Testis (tissue), 3 donors: ENCODE measurements around the gene FAM131C. TPM values are rescaled to one million over a fixed set of nuclear protein-coding genes. Genes with fewer than 3 reads are reported as not detected.
"Not testable (repeated sequence)": the region's sequence is repeated elsewhere in the genome, so short reads cannot be mapped to it uniquely, and the experiment has no call there.

Experiments
- DNase-seq: peaks from one replicate; pipeline ENCODE4 v3.0.0-alpha.2; 2019
- H3K27ac ChIP-seq, 2 donors: fragments of 200-600 bp; sonication (generic); one replicate each; pipeline ENCODE4 v1.5.1; 2019
- H3K27me3 ChIP-seq: fragments of 200-600 bp; sonication (generic); one replicate; pipeline ENCODE4 v1.5.1; 2019
- H3K36me3 ChIP-seq: fragments of 200-600 bp; sonication (generic); one replicate; pipeline ENCODE4 v1.5.1; 2017; ENCODE audit warnings: low read depth; ENCODE audit errors: missing control alignments
- H3K4me1 ChIP-seq: fragments of 200-600 bp; sonication (generic); one replicate; pipeline ENCODE4 v1.5.1; 2019
- H3K4me3 ChIP-seq, 2 donors: fragments of 200-600 bp; sonication (generic); one replicate each; pipeline ENCODE4 v1.5.1; 2017 to 2019
- H3K9me3 ChIP-seq: fragments of 200-600 bp; sonication (generic); one replicate; pipeline ENCODE4 v1.5.1; 2017
- POLR2A ChIP-seq: fragments of 450-650 bp; IDR thresholded peaks from one replicate; pipeline ENCODE4 v1.6.1; 2017; ENCODE audit warnings: antibody characterized with exemption, mild to moderate bottlenecking, moderate library complexity
- WGBS, 2 donors: methylation state at CpG; one replicate each; pipeline ENCODE4 v1.1.5; 2018; 5-methylcytosine and 5-hydroxymethylcytosine counted together
- intact Hi-C: fragments of 100-400 bp; cut with DNase I; formaldehyde crosslinking; loops from one replicate; pipeline ENCODE4 v1.15.1; 2023; ENCODE audit warnings: low total_unique reads
- polyA plus RNA-seq: library from polyadenylated mRNA; stranded (reverse); fragments of 350-450 nt; fragmentation: Illumina TruSeq; extraction: RNeasy Lipid Tissue Mini Kit (QIAGEN cat#74804); gene quantifications from one replicate; pipeline ENCODE4 v1.2.3, GENCODE V29; 2014; ENCODE audit warnings: low read depth, low replicate concordance; ENCODE audit not compliant: insufficient read depth
- total RNA-seq, 2 donors: library from RNA; depleted of rRNA; stranded (reverse); fragments of >200 nt; gene quantifications; one replicate each; pipeline ENCODE4 v1.2.3, GENCODE V29; 2016
- TF ChIP-seq, protein P1 (sequence below), 3 experiments: fragments of 450-650 bp in 2 of 3; fragments of 200-600 bp in 1 of 3; sonication (generic) in 1 of 3; IDR thresholded peaks; one replicate each; pipeline ENCODE4 v1.5.1; 2016 to 2019; ENCODE audit warnings: antibody characterized with exemption in 3 of 3, mild to moderate bottlenecking in 2 of 3, moderate library complexity in 1 of 3

FAM131C gene
- total and polyA plus RNA-seq, 3 donors from 2014 or later = 0.42 to 1.2 (median 0.87) TPM

DNA sequence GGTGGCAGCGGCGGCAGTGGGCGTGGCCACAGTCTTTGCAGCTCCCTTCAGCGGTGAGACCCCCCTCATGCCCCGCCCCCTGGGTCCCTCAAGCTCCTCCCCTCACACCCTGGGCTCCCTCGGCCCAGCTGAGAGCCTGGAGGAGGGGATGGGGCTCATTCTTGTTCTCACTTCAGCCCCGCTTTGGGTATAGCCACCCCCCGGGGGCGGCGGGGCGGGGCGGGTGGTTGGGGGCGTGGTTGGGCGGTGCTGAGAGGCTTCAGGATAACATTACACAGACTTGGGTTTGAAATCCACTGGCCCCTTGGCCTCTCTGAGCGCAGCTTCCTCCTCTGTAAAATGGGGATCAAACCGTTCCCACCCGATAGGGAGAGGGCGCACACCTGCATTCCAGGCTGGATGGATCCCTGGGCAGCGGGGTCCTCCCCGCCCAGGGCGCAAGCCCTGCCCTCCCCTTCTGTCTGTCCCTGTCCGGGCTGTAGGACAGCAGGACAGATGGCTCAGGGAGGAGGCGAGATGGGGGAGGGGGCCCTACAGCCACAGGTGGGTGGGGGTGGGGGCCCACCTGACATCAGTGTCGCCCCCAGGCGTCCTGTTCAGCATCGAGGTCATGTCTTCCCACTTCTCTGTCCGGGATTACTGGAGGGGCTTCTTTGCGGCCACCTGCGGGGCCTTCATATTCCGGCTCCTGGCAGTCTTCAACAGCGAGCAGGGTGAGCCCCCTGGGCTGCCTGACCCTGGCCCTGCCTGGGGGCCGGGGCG is 46.5 kb downstream of the FAM131C start:
- DNase-seq = no peak
- Histone ChIP-seq H3K27me3 (no peaks in the 10 kb centered on the region), H3K4me1 (peaks cover 7% of the 10 kb centered on the region), H3K4me3 (peak overlapping the region in 1 of 2 donors; percentile 39), H3K36me3 (no peaks in the 10 kb centered on the region), H3K27ac (no peak overlapping the region), H3K9me3 (no peaks in the 10 kb centered on the region)
- no peak for TF ChIP-seq POLR2A
- TF ChIP-seq, protein P1, sequence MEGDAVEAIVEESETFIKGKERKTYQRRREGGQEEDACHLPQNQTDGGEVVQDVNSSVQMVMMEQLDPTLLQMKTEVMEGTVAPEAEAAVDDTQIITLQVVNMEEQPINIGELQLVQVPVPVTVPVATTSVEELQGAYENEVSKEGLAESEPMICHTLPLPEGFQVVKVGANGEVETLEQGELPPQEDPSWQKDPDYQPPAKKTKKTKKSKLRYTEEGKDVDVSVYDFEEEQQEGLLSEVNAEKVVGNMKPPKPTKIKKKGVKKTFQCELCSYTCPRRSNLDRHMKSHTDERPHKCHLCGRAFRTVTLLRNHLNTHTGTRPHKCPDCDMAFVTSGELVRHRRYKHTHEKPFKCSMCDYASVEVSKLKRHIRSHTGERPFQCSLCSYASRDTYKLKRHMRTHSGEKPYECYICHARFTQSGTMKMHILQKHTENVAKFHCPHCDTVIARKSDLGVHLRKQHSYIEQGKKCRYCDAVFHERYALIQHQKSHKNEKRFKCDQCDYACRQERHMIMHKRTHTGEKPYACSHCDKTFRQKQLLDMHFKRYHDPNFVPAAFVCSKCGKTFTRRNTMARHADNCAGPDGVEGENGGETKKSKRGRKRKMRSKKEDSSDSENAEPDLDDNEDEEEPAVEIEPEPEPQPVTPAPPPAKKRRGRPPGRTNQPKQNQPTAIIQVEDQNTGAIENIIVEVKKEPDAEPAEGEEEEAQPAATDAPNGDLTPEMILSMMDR (IDR thresholded peaks at IDR 0.05) = no peak
- WGBS, 2 donors = 24 to 31% methylated on average over 16 to 31 of the region's 33 CpGs
- intact Hi-C loops = no loop called here

- H3K4me3 ChIP-seq, H3K36me3 ChIP-seq, intact Hi-C loops, H3K27me3 ChIP-seq, DNase-seq, H3K27ac ChIP-seq, H3K4me1 ChIP-seq, H3K9me3 ChIP-seq: not testable (repeated sequence)
- WGBS, 2 donors = 64% methylated on average over 10 of the region's 10 CpGs; no CpG with 5 or more reads in 1 of the 2 donors
Observed at GRCh38 chr1:16026302-16026701, 47.1 kb downstream of the FAM131C start.

GRCh38 chr1:16023050-16023653 is 50.3 kb downstream of the FAM131C start:
- no peak for DNase-seq
- TF ChIP-seq, protein P1 (IDR thresholded peaks at IDR 0.05) = no peak
- TF ChIP-seq POLR2A = no peak
- H3K27ac ChIP-seq = no peak overlapping the region

DNA sequence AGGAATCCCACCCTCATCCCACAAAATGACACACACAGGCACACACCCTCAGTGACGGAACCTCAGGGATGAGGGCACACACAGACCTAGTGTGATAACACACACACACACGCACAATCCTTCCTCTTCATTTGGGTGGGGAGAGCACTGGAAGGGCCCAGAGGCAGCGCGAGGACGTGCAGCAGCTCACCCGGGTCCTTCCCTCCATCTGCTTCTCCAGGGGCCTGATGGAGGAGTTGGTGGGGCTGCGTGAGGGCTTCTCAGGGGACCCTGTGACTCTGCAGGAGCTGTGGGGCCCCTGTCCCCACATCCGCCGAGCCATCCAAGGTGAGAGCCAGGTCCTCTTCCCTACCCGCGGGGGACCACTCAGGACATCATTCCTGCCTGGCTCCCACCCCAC is 51.1 kb downstream of the FAM131C start:
- Histone ChIP-seq H3K27ac (no peak overlapping the region), H3K27me3 (no peaks in the 10 kb centered on the region), H3K4me1 (peaks cover 28% of the 10 kb centered on the region), H3K9me3 (no peaks in the 10 kb centered on the region), H3K36me3 (no peaks in the 10 kb centered on the region), H3K4me3 (no peak overlapping the region)
- intact Hi-C loops = no loop called here
- no peak for DNase-seq
- no peak for TF ChIP-seq POLR2A
- TF ChIP-seq, protein P1 (IDR thresholded peaks at IDR 0.05) = no peak
- WGBS, 2 donors = 80 to 89% methylated on average over 2 to 11 of the region's 11 CpGs

More at GRCh38 chr1:16023050-16023653, 50.3 kb downstream of the FAM131C start:
- WGBS, 2 donors = 77 to 100% methylated on average over 3 to 6 of the region's 7 CpGs
- intact Hi-C loops = no loop called here
- H3K4me1 ChIP-seq = peaks cover 21% of the 10 kb centered on the region
- no peaks in the 10 kb centered on the region for H3K27me3 ChIP-seq
- H3K9me3 ChIP-seq = no peaks in the 10 kb centered on the region
- H3K36me3 ChIP-seq = no peaks in the 10 kb centered on the region
- H3K4me3 ChIP-seq = no peak overlapping the region

DNA sequence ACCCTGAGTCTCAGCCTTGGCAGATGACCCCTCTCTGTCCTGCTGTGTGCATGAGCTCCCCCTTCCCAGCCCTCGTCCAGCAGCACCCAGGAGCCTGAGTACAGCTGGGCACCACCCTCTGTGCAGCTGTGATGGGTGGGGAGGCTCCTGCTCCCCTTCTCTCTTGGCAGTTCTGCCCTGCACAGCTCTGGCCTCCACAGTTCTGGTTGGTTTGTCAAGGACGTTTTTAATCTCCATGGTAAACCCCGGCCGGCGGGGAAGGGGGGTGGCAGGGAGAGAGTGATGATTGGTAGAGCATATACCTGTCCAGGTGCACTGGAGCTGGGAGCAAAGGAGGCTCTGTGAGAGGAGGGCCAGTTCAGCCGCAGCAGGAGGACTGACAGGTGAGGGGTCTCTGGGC is 51.8 kb downstream of the FAM131C start, which contains the start of gene CLCNKA:
Gene CLCNKA, plus strand, starts transcription at position 356 of the 400 bp plus-strand sequence. CDS start 584 bp downstream, outside the sequence.
- Histone ChIP-seq H3K27me3 (no peaks in the 10 kb centered on the region), H3K36me3 (no peaks in the 10 kb centered on the region), H3K27ac (no peak within 1 kb of the TSS), H3K4me1 (peaks cover 29% of the 10 kb centered on the region), H3K9me3 (no peaks in the 10 kb centered on the region), H3K4me3 (no peak within 1 kb of the TSS)
- intact Hi-C loops = no loop called here
- no peak for DNase-seq
- 40 to 44% methylated on average over 6 of the region's 6 CpGs for WGBS, 2 donors
- TF ChIP-seq, protein P1 (IDR thresholded peaks at IDR 0.05) = no peak
- TF ChIP-seq POLR2A = no peak

GRCh38 chr1:16020878-16021277 is 52.6 kb downstream of the FAM131C start:
- H3K27ac ChIP-seq, DNase-seq, H3K27me3 ChIP-seq, H3K9me3 ChIP-seq, intact Hi-C loops, H3K36me3 ChIP-seq, H3K4me3 ChIP-seq: not testable (repeated sequence)
- WGBS, 2 donors = 74 to 78% methylated on average over 3 to 4 of the region's 9 CpGs
- peaks cover 37% of the 10 kb centered on the region for H3K4me1 ChIP-seq
